Stimulated activated CD8-positive, alpha-beta memory T cell treated with anti-CD3 and anti-CD28 coated beads, Interleukin-7, amount 100 ng/mL, for 4 hours (primary cell): ENCODE data around the gene MRPS16.

Source experiments
- DNase-seq, 2 donors: peaks; one replicate each; pipeline ENCODE4 v3.0.0-alpha.2; 2020; ENCODE audit warnings: low read depth in 2 of 2

MRPS16 gene

GRCh38 chr10:73239908-73240307, 12.5 kb downstream of the MRPS16 start:
- DNase-seq = no peak

GRCh38 chr10:73238990-73239566, 13.4 kb downstream of the MRPS16 start:
- DNase-seq = no peak

GRCh38 chr10:73234695-73235094, 17.7 kb downstream of the MRPS16 start:
- DNase-seq = no peak

GRCh38 chr10:73233883-73234282, 18.6 kb downstream of the MRPS16 start:
- DNase-seq = no peak

GRCh38 chr10:73232887-73233286, 19.6 kb downstream of the MRPS16 start:
- DNase-seq = no peak

GRCh38 chr10:73229567-73229966, 22.9 kb downstream of the MRPS16 start:
- DNase-seq = no peak

- DNase-seq = no peak
These were observed 24.2 kb downstream of the MRPS16 start for GRCh38 chr10:73228247-73228646.

GRCh38 chr10:73226663-73227062, 25.8 kb downstream of the MRPS16 start:
- DNase-seq = no peak

GRCh38 chr10:73225518-73225917, 26.9 kb downstream of the MRPS16 start:
- DNase-seq = no peak

GRCh38 chr10:73220989-73221388, 31.5 kb downstream of the MRPS16 start:
- DNase-seq = no peak

GRCh38 chr10:73219384-73219783, 33.1 kb downstream of the MRPS16 start:
- no peak for DNase-seq

- DNase-seq = no peak
These were observed 33.8 kb downstream of the MRPS16 start for GRCh38 chr10:73218431-73219191.

- DNase-seq = no peak
These were observed 34.8 kb downstream of the MRPS16 start for GRCh38 chr10:73217628-73218027.

- DNase-seq = no peak
These were observed 36.7 kb downstream of the MRPS16 start for GRCh38 chr10:73215749-73216148.

- no peak for DNase-seq
These were observed 41.2 kb downstream of the MRPS16 start for GRCh38 chr10:73211106-73211811.

- no peak for DNase-seq
These were observed 41.9 kb downstream of the MRPS16 start for GRCh38 chr10:73210395-73211105.

- DNase-seq = no peak
These were observed 42.7 kb downstream of the MRPS16 start for GRCh38 chr10:73209705-73210104.

GRCh38 chr10:73207883-73208282, 44.6 kb downstream of the MRPS16 start:
- DNase-seq = no peak

- DNase-seq = no peak
These were observed 46.1 kb downstream of the MRPS16 start for GRCh38 chr10:73206385-73206784.

GRCh38 chr10:73205890-73206289, 46.6 kb downstream of the MRPS16 start:
- DNase-seq = no peak

GRCh38 chr10:73205081-73205480, 47.4 kb downstream of the MRPS16 start:
- no peak for DNase-seq
